Stimulated activated CD8-positive, alpha-beta memory T cell treated with anti-CD3 and anti-CD28 coated beads, Interleukin-2, amount 100 ng/mL, for 1 hour (primary cell): ENCODE measurements around the gene NLRP7.

Source experiments
- DNase-seq, 2 donors: peaks; one replicate each; pipeline ENCODE4 v3.0.0-alpha.2; 2020; ENCODE audit warnings: low read depth in 2 of 2

NLRP7 gene

DNA sequence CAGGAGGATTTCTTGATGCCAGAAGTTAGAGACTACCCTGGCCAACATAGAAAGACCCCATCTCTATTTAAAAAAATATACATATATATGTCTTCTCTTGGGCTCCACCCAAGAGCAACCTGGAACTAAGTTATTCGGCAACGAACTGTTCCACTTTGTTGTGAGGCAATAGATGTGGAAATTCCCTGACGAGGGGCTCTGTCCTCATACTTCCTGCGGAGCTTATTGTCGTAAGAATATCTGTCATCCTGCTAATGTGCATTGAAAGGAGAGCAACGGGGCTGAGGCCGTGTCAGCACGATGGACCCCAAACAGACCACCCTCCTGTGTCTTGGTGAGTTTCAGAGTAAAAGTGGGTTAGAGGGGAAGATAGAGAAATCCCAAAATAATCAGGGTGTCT is 73.3 kb downstream of the NLRP7 start, which contains the start of gene FCAR:
Gene FCAR, plus strand, starts transcription at position 246 of the 400 bp plus-strand sequence. Its CDS starts 55 bp downstream, at position 301.
- DNase-seq: no peak
